Measurements from ENCODE around the gene FATE1.

FATE1 gene

DNA sequence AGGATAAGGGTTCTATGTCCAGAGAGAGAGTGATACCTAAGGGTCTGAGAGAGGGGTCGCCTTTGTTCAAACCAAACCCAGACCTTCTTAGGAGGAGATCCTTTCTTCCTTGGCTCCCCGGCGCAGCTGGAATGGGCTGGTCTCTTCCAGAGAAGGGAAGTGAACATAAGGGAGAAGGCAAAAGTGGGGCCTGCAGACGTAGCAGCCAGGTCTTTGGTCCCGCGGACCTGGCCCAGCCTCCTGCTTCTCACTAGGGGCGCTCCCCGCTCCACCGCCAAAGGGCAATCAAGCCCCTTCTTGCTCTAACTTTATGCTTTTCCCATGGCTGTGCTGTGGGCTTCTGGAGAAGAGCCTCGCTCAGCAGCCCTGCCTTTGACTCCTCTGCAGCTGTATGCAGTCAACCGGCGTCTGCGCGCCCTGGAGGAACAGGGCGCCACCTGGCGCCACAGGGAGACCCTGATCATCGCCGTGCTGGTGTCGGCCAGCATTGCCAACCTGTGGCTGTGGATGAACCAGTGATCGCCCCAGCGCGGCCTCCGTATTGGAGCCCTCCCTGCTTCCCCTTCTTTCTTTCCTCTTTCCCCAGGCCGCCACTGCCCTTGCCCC lies 6.5 kb downstream of the FATE1 start:
- TF ChIP-seq GABPA (IDR thresholded peaks at IDR 0.05; ENCODE audit: low read depth), result no peak
- TF ChIP-seq, protein P1, sequence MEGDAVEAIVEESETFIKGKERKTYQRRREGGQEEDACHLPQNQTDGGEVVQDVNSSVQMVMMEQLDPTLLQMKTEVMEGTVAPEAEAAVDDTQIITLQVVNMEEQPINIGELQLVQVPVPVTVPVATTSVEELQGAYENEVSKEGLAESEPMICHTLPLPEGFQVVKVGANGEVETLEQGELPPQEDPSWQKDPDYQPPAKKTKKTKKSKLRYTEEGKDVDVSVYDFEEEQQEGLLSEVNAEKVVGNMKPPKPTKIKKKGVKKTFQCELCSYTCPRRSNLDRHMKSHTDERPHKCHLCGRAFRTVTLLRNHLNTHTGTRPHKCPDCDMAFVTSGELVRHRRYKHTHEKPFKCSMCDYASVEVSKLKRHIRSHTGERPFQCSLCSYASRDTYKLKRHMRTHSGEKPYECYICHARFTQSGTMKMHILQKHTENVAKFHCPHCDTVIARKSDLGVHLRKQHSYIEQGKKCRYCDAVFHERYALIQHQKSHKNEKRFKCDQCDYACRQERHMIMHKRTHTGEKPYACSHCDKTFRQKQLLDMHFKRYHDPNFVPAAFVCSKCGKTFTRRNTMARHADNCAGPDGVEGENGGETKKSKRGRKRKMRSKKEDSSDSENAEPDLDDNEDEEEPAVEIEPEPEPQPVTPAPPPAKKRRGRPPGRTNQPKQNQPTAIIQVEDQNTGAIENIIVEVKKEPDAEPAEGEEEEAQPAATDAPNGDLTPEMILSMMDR (IDR thresholded peaks at IDR 0.05; ENCODE audit: insufficient read depth, low read length), result no peak
- TF ChIP-seq, protein P2, sequence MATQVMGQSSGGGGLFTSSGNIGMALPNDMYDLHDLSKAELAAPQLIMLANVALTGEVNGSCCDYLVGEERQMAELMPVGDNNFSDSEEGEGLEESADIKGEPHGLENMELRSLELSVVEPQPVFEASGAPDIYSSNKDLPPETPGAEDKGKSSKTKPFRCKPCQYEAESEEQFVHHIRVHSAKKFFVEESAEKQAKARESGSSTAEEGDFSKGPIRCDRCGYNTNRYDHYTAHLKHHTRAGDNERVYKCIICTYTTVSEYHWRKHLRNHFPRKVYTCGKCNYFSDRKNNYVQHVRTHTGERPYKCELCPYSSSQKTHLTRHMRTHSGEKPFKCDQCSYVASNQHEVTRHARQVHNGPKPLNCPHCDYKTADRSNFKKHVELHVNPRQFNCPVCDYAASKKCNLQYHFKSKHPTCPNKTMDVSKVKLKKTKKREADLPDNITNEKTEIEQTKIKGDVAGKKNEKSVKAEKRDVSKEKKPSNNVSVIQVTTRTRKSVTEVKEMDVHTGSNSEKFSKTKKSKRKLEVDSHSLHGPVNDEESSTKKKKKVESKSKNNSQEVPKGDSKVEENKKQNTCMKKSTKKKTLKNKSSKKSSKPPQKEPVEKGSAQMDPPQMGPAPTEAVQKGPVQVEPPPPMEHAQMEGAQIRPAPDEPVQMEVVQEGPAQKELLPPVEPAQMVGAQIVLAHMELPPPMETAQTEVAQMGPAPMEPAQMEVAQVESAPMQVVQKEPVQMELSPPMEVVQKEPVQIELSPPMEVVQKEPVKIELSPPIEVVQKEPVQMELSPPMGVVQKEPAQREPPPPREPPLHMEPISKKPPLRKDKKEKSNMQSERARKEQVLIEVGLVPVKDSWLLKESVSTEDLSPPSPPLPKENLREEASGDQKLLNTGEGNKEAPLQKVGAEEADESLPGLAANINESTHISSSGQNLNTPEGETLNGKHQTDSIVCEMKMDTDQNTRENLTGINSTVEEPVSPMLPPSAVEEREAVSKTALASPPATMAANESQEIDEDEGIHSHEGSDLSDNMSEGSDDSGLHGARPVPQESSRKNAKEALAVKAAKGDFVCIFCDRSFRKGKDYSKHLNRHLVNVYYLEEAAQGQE (IDR thresholded peaks at IDR 0.05; ENCODE audit: insufficient replicate concordance, low read depth), result no peak
- TF ChIP-seq SPI1 (IDR thresholded peaks at IDR 0.05; ENCODE audit: borderline replicate concordance, low read depth), result no peak
- no peak for TF ChIP-seq POLR2AphosphoS5 (IDR thresholded peaks at IDR 0.05; ENCODE audit: low read depth)
- no peak overlapping the region for H3K27ac ChIP-seq (replicated peaks)
- no peak for DNase-seq (ENCODE audit: low read depth in 1 of 2, low spot score in 1 of 2)
- no peak overlapping the region for H3K4me3 ChIP-seq (replicated peaks; ENCODE audit: insufficient read depth, low read length)
- no peaks in the 10 kb centered on the region for H3K27me3 ChIP-seq (ENCODE audit: insufficient read depth, poor library complexity, severe bottlenecking)

DNA sequence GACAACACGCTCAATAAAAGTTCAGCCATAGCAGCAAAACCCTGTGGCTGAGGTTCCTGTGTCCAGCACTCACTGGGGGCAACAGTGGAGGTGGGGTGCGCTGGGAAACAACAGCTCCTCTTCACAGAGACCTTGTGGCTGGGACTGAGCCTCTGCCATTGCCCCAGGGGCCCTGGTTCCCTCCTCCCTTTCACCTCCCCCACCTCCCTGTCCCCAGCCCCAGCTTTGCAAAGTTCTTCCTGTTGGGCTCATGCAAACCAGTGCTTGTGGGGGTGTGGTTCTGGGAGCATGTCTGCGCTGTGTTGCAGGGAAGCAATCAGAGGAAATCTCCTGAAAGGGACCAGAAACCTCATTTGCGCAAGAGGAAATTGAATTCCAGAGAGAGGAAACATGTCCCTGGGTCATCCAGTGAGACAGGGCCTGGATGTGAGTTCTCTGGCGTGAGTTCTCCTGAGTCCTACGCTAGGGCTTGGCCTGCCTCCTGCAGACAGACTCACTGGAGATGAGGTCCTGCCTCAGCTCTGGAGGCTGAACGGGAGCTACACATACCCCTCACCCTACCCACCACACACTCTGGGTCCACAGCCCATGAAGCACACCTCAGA lies 7.4 kb downstream of the FATE1 start:
- no peak overlapping the region for H3K4me3 ChIP-seq (replicated peaks; ENCODE audit: insufficient read depth, low read length)
- TF ChIP-seq SPI1 (IDR thresholded peaks at IDR 0.05; ENCODE audit: borderline replicate concordance, low read depth), result no peak
- TF ChIP-seq, protein P1 (IDR thresholded peaks at IDR 0.05; ENCODE audit: insufficient read depth, low read length), result no peak
- TF ChIP-seq, protein P2 (IDR thresholded peaks at IDR 0.05; ENCODE audit: insufficient replicate concordance, low read depth), result no peak
- no peak for TF ChIP-seq GABPA (IDR thresholded peaks at IDR 0.05; ENCODE audit: low read depth)
- TF ChIP-seq POLR2AphosphoS5 (IDR thresholded peaks at IDR 0.05; ENCODE audit: low read depth), result no peak
- no peaks in the 10 kb centered on the region for H3K27me3 ChIP-seq (ENCODE audit: insufficient read depth, poor library complexity, severe bottlenecking)
- DNase-seq (ENCODE audit: low read depth in 1 of 2, low spot score in 1 of 2), result no peak
- H3K27ac ChIP-seq (replicated peaks), result no peak overlapping the region

DNA sequence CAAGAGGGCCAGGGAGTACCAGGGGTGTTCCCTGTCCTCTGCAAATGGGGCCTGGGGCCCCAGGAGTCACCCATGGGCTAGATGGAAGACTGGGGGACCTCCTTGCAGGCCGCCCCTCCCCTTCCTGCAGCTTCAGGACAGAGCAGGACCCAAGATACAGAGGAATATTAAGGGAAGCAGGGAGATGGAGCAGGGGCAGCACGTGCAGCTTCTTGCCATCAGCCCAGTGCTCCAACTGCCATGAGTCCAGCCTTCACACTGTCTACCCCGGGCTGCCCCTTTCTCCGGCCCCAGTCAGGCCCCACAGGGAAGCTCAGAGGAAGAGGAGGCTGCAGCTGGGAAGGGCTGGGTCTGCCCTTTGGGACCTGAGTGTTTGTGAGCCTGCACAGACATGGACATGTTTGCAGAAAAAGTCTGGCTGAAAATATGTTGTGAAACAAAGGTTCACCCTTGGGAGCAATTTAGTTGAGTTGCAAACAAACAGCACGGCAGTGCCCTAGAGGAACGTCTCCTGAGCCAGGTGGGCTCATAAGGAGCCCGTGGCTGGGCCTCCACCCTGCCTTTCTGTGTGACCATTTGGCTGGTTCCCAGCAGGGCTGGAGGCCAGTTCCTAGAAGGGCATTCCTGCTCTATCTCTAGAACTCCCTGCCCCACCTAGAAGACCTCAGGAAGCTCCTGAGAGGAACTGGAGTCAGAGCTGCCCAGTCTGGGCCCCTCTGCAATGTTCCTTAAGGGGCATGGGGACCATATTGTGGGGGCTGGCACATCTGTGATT lies 8.9 kb downstream of the FATE1 start:
- TF ChIP-seq, protein P2 (IDR thresholded peaks at IDR 0.05; ENCODE audit: insufficient replicate concordance, low read depth), result no peak
- TF ChIP-seq SPI1 (IDR thresholded peaks at IDR 0.05; ENCODE audit: borderline replicate concordance, low read depth), result no peak
- TF ChIP-seq GABPA (IDR thresholded peaks at IDR 0.05; ENCODE audit: low read depth), result no peak
- TF ChIP-seq, protein P1 (IDR thresholded peaks at IDR 0.05; ENCODE audit: insufficient read depth, low read length), result no peak
- no peak for TF ChIP-seq POLR2AphosphoS5 (IDR thresholded peaks at IDR 0.05; ENCODE audit: low read depth)
- H3K4me3 ChIP-seq (replicated peaks; ENCODE audit: insufficient read depth, low read length), result no peak overlapping the region
- H3K27me3 ChIP-seq (ENCODE audit: insufficient read depth, poor library complexity, severe bottlenecking), result no peaks in the 10 kb centered on the region
- no peak overlapping the region for H3K27ac ChIP-seq (replicated peaks)
- no peak for DNase-seq (ENCODE audit: low read depth in 1 of 2, low spot score in 1 of 2)
